NCI-H774 (cell line): ENCODE measurements around the gene TTLL11.
"Not testable (repeated sequence)": the region's sequence is repeated elsewhere in the genome, so short reads cannot be mapped to it uniquely, and the experiment has no call there.

Source experiments
- DNase-seq: peaks from one replicate; lab custom pipeline; 2025; lab: John Stamatoyannopoulos, UW

Gene TTLL11

DNA sequence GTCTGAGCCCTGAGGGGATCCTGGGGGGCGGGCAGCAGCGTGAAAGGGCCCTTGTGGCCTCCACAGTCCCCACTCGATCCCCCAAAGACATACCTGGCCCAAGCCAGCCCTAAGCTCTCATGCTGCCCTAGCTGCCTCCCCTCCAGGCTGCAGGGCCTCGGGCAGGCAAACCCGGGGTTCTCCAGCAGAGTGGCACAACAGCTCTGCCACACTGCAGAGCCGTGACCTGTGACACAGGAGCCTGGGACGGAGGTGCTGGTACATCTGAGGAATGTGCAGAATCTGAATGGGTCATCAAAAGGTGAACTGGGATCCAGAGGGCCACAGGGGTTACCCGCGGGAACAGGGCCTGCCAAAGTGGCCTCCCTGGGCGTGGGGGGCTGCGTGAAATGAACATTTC is 278.5 kb downstream of the TTLL11 start:
- no peak for DNase-seq

DNA sequence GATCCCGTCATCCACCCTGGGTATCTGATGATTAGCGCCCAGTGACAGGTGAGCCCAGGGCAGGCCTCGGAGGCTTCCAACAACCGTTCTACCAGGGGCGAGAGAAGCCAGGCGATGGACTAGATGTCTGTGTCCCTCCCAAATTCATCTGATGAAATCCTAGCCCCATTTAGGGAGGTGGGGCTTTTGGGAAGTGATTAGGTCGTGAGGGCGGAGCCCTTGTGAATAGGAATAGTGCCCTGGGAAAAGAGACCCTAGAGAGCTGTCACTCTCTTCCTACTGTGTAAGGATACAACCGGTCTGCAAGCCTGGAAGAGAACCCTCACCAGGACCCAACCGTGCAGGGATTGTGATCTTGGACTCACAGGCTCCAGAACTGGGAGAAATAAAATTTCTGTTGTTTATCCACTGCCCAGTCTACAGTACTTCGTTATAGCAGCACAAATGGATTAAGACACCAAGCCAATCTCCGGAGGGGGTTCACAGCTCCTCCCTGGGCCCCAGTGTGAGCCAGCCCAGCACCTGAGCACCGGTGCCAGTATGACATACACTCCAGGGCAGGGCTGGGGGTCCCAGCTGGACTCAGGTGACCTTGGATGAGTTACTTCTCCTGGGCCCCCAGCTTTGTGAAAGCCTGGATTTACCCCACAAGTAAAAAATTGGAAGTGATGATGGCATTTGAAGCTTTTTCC is 279.4 kb downstream of the TTLL11 start:
- DNase-seq, result no peak

DNA sequence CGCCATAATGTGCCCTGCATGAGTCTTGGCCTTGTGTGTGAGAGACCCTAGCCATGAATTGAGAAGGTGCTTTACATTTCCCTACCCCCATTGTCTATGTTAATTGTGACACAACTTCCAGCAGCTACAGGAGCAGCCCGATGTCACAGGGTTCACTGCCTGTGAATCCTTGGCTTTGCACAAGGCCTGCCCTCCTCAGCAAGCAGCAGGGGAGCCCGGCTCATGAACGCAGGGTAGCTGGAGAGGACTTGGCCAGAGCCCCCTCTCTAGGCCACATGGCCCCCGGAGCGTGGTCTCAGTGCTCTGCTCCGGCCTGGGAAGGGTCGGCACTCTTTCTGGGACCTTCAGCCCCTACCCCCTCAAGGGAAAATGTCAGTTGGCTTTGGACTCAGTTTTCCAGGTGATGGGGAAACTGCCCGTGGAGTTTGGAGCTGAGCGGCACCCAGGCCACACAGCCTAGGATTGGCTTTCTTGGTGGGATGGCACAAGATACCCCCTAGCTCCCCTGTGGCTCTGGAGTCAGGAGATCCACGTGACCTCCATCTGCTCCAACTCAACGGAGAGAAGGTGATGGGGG is 280.9 kb downstream of the TTLL11 start:
- DNase-seq, result no peak

DNA sequence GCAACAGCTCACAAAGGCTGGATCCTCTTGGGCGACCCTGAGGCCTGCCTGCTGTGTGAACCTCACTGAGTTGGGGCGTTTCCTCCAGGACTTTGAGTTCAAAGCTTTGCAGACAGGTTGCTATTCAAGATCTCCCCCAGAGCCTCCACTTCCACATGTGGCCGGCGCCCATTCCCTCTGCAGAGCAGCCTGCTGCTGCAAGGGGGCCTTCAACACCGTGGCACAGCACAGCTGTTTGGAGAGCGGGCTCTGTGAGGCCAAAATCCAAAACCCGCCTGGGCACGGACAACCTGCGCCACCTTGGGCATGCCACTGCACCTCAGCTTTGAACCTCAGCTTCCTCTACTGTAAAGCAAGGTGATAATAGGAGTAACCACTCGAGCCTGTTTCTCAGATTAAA is 281.4 kb downstream of the TTLL11 start:
- no peak for DNase-seq

DNA sequence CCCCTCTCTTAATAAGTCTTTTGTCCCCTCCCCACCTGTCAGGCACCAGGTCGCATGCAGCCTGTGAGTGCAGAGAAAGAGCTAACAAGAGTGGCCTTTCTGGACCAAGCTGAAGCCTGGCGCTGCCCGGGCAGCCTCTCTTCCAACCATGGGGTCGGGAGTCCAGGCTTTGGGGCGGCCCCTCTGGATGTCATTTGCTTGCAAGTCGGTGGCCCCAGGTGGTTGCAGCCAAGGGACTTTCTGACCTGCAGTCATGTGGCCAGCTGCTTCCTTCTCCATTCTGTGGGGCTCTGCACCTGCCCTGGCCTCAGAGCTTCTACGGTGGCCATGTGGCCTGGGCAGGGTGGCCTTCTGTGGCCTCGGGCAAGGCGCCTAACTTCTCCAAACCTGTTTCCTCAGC is 282.0 kb downstream of the TTLL11 start:
- DNase-seq, result no peak

DNA sequence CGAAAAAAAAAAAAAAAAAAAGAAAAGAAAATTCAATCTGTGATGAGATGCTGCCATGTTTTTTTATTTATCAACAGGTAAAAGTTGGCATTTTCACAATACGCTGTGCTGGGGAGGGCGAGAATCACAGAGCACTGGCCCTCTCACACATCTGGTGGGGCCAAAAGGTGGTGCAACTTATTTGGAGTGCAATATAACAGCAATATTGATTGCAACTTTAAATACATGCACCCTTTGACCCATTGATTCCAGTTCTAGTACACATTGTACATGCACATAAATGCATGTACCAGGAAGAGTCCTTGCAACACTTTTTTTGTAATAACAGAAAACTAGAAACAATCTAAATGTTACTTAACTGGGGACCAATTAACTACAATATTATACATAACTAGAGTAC is 282.6 kb downstream of the TTLL11 start:
- DNase-seq, result no peak

DNA sequence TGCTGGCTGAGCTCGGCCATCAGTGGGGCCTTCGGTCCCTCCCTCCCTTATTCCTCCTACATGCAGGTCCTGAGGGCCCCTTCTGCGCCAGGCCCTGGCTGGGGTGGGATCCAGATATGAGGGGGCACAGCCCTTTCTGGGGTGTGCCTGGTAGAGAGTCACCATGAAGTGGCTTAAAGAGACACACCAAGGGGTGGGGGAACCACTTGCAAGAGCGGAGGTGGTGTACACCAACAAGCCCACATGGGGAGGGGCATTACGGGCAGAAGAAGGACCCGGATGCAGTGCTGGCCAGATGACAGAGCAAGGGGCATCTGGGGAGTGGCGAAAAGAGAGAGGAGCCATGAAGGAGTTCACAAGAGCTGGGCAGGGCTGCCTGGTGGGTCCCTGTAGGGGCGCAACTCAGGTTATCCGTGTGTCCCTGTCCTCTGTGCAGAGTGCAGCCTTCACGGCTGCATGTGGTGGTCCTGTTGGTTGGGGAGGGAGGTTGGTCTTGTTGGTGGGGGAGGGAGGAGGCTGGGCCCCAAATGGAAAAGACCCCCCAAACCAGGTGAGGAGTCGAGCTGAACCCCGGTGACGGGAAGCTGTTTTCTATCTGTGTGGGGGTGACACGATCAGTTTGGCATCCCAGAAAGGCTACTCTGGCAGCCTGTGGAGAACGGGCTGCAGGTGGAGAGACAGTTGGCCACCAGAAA is 283.6 kb downstream of the TTLL11 start:
- DNase-seq, result no peak

DNA sequence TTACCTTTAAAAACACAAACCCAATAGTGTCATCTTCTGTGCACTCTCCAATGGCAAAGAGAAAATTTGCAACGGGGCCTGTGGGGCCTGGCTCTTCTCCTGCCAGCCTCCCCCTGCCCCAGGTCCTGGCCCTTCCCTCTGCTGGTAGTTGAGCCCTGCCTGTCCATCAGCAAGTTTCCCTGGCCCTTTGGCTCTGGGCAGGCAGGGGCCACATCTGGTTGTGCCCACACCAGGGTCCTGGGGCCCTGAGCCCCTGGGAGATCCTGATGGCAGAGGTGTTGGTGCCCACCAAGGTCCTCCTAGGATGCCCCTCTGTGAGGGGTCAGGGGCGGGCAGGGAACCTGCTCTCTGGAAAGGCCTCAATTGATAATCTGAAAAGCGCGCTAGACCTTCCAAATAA is 284.3 kb downstream of the TTLL11 start:
- no peak for DNase-seq

DNA sequence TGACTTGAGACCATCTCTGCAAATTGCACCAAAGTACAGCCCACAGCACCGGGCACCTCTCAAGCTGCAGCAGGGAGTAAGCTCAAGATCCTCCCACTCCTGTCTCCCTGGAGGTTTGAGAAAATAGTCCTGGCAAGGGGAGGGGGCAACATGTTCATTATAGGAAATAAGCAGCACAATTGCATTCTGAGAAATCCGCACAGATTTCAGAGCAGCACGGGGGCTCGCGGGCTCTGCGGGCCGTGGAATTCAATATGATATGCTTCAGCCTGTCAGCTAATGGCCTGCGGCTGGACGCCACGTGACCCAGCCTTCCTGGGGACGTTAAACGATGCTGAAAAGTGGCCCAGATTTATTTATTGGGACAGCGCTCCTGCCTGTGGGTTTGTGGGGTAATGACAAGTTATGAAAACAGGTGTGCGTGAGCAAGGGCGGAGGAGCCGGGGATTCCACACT is 285.3 kb downstream of the TTLL11 start:
- DNase-seq, result no peak

DNA sequence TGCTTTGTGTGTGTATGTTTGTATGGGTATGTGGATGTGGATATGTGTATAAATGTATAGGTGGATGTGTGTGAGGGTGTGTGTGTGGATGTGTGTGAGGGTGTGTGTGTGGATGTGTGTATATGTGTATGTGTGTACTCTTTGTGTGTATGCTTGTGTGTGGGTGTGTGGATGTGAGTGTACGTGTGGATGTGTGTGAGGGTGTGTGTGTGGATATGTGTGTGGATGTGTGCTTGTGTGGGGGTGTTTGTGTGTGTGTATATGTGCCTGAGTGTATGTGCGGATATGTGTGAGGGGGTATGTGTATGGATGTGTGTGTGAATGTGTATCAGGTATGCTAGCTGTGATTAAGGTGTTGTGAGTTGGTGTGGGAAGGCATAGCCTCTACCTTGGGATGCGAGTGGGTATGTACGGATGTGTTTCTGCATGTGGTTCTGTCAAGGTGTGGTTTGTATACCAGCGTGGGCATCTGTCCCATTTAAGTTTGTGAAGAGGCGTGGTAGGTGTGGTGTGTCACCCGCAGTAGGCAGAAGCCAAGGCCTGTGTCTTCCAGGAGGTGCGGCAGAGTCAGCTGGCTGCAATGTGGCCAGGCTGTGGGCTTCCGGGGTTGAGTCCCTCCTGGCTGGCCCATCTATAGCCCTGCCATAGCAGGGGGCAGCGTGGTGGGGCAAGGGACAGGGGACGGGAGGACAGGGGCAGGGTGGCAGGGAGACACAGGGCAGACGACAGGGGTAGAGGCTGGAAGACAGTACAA is 285.9 kb downstream of the TTLL11 start:
- DNase-seq, result no peak

DNA sequence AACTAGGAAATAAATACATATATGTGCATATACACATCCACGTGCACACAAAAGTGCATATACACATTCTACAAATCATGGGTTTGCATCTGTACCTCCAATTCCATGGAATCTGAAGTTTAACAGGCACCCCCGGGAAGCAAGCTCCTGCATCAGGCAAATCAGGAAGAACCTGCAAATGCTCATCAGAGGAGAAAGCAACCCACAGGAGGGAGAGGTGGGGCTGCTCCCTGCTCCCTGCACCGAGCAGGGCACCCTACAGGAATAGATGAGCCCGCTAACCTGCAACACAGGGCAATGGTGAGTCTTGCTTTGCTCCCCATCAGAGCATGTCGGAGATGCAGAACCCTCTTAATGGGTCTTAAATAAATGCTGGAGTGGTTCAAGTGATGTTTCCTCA is 290.4 kb downstream of the TTLL11 start:
- DNase-seq, result no peak

DNA sequence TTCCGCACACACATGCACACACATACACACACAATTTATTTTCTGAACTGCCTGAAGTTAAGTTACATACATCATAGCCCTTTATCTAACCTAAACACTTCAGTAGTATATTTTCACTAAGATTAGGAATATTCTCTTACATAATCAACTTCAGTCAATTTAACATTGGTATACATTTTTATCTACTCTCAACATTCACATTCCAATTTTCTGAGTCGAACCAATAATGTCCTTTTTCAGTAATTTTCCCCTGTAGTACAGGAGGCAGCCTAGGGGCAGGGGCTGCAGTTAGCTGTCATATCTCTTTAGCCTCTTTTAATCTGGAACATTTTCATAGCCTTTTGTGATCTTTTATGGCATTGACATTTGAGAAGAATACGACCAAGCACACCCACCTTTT is 291.5 kb downstream of the TTLL11 start:
- DNase-seq, result no peak

DNA sequence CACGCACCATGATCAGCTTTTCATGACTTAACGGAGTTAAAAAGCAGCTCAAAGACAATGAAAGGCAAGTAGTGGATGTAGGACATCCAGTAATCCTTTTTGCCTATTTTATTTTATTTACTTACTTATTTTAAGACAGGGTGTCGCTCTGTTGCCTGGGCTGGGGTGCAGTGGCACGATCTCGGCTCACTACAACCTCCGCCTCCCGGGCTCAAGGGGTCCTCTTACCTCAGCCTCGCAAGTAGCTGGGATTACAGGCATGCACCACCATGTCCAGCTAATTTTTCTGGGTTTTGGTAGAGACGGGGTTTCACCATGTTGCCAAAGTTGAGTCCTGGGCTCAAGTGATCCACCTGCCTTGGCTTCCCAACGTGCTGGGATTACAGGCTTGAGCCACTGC is 292.7 kb downstream of the TTLL11 start:
- no peak for DNase-seq

DNA sequence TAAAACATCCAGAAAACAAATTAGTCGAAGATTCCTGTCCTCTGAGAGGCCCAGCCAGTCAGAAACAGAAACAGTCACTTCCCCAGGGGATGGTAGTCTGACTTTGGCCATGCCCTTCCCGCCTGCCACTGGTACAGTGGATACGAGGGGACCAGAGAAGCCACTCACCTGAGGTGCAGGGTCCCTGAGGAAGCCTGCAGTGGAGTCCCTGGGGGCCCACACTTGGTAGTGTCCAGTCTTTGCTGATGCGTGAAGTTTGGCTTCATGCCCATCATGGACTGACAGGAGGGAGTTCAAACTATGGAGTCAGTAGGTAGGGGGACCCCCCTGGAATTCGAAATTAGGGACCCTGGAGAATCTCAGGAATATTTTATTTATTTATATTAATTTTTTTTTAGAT is 294.2 kb downstream of the TTLL11 start:
- DNase-seq, result no peak

DNA sequence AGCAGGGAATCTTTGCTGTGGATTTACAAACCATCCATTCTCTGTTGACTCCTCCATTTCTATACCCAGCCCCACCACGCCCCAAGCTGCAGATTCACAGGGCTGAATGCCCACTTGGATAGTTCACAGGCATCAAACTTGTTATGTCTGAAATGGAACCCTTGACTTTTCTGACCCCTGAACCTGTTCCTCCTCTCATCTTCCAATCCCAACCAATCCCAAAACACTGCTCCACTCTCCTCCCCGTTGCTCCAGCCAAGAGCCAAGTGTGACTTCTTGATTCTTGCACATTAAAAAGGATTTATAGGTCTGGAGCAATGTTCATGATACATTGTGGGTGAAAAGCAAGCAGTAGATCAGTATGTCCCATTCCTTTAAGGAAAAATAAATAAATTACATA is 296.0 kb downstream of the TTLL11 start:
- no peak for DNase-seq

DNA sequence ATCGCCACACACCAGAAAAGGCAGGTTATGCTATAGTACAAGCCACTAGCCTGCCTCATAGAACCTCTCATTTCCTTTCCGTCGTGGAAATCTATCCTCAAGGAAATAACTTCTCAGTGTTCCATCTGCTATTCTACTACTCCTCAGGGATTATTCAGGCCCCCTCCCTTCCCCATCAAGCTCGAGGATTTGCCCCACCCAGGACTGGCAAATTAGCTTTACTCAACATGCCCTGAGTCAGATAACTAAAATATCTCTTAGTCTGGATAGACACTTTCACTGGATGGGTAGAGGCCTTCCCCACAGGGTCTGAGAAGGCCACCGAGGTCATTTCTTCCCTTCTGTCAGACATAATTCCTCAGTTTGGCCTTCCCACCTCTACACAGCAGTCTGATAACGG is 298.8 kb downstream of the TTLL11 start:
- not testable (repeated sequence) for DNase-seq

DNA sequence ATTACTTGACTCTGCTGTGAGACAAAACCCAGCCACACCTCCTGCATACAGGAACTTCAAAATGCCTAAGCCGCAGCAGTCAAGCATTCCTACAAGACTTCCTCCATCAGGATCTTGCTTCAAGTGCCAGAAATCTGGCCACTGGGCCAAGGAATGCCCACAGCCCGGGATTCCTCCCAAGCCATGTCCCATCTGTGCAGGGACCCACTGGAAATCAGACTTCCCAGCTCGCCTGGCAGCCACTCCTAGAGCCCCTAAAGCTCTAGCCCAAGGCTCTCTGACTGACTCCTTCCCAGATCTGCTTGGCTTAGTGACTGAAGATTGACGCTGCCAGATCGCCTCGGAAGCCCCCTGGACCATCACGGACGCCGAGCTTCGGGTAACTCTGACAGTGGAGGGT is 300.6 kb downstream of the TTLL11 start:
- not testable (repeated sequence) for DNase-seq

DNA sequence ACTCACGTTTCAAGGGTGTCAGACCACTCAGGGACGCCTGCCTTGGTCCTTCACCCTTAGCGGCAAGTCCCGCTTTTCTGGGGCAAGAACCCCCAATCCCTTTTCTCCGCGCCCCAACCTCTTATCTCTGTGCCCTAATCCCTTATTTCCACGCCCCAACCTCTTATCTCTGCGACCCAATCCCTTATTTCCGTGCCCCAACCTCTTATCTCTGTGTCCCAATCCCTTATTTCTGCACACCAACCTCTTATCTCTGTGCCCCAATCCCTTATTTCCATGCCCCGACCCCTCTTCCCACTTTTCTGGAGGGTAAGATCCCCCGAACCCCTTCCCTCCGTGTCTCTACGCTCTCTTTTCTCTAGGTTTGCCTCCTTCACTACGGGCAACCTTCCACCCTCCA is 302.3 kb downstream of the TTLL11 start:
- DNase-seq, result no peak

DNA sequence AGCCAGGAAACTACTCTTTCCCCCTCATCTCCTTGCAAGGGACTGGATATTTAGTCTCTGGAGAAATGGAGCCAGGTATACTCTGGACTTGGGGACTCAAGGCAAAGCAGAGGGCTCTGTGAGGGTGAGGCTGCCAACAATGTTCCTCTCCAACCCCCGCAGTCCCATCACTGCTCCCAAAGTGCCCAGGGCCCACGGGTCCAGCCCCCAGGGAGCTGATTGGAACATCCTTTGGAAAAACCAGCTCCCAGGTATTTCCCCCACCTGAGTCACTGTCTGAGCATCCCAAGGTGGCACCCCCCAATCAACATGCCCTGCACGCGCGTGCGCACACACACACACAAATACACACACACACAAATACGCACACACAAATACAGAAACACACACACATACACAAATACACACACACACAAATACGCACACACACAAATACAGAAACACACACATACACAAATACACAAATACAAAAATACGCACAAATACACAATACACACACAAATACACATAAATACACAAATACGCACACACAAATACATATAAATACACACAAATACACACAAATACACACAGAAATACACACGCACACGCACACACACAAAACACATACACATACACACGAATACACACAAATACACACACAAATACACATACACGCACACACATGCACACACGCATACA is 304.3 kb downstream of the TTLL11 start:
- no peak for DNase-seq

DNA sequence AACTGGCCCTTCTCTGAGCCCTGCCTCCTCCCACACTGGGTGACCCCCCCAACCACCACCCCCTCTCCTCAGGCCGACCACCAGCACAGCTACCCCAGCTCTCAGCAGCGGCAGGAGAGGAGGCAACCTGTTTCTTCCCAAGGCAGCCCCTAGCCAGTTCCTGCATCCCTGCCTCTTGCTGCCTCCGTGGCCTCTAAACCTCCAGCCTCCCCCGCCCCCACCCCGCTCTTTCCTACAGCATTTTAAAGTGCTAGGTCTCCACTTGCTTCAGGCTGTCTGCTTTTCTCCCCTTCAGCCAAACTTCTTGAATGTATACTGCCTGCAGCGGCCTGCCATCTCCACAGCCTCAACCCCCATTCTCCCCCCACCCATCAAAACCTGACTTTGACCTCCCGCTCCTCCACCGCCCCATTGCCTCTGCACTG is 306.1 kb downstream of the TTLL11 start:
- DNase-seq, result no peak

DNA sequence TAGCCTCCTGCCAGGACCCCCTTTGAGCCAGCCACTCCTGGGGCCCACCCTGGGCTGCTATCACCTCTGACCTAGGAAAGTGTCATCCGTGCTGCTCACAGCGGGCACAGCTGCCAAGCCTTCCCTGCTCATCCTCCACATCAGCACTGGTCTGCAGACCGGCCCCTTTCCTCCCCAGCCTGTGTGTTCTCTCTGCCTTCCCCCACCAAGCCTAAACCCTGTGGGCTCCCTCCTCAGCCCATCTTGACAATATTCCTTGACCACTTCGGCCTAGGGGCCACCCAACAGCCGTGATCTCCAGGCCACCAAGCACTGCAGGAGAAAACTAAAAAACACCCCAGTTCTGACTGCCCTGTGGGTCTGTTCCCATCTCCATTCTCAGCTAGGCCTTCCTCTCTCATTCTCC is 306.6 kb downstream of the TTLL11 start:
- no peak for DNase-seq
